ENCODE results near the gene ZNF446.

DNA sequence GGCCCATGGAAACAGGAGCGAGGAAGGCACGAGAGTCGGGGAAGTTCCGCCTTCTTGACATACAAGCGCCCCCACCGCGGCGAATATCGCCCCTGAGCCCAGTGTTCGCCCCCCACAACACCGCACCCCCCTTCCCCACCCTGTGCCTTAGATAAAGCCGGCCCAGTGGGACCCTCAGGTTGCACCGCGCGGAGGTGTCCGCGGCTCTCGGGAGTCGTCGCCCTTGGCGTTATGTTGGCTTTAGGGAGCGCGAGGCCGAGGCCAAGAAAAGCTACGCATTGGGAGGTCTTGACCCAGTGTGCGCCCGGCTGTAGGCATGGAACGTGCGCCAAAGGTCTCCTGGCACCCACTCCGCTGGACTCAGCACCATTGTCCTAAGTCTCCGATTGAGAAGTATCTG is 35.6 kb upstream of the ZNF446 start:
- TF ChIP-seq, protein P1, sequence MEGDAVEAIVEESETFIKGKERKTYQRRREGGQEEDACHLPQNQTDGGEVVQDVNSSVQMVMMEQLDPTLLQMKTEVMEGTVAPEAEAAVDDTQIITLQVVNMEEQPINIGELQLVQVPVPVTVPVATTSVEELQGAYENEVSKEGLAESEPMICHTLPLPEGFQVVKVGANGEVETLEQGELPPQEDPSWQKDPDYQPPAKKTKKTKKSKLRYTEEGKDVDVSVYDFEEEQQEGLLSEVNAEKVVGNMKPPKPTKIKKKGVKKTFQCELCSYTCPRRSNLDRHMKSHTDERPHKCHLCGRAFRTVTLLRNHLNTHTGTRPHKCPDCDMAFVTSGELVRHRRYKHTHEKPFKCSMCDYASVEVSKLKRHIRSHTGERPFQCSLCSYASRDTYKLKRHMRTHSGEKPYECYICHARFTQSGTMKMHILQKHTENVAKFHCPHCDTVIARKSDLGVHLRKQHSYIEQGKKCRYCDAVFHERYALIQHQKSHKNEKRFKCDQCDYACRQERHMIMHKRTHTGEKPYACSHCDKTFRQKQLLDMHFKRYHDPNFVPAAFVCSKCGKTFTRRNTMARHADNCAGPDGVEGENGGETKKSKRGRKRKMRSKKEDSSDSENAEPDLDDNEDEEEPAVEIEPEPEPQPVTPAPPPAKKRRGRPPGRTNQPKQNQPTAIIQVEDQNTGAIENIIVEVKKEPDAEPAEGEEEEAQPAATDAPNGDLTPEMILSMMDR (conservative IDR thresholded peaks at IDR 0.05 in 1 of 2, IDR thresholded peaks at IDR 0.05 in 1 of 2; ENCODE audit: extremely low read depth in 1 of 2, insufficient read depth in 1 of 2, low read depth in 1 of 2, low read length in 2 of 2): no peak
- TF ChIP-seq EZH2 (IDR thresholded peaks at IDR 0.05; ENCODE audit: borderline replicate concordance, low read length): no peak

Measured in mammary epithelial cell (primary cell).